Measurements from ENCODE around the gene MAPKBP1. TPM values are rescaled to one million over a fixed set of nuclear protein-coding genes. Genes with fewer than 3 reads are reported as not detected.

Gene MAPKBP1
- total RNA-seq, 4 donors from 2014 or later, result 18.2 to 54.6 (median 42.9) TPM

DNA sequence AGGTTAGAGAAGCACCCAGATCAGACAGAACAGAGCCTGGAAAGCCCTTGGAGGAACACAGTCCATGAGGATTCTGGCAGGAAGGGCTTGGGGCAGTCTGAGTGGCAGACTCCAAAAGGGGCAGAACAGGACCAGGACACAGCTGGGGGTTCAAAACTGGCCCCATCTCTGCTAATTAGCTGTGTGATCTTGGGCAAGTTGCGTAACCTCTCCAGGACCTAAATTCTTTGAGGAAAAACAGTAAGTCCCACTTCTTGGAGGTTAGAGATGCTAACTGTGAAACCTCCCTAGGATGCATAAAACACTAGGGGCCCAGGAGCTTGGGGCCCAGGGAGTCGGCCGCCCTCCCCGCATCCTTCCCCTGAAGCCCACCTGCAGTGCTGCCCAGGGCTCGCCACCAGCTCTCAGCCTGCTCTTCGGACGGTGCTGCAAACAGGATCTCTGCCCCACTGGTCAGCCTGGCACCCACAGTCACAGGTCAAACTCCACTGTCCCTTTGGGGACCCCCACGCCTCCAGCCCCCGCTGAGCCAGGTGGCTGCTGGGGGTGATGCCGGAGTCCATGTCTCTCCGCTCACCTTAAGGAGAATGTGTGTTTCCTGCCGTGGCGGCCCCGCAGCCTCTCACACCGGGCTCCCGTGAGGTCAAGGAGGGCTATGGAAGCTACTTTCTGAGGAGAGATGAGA is 76.3 kb downstream of the MAPKBP1 start:
- 74% methylated on average over 16 of the region's 16 CpGs for WGBS
- Histone ChIP-seq H3K27ac (replicated peaks in 1 of 4) (no peak overlapping the region), H3K4me1 (no peaks in the 10 kb centered on the region), H3K36me3 (peaks cover 24 to 33% (median 32%) of the 10 kb centered on the region in 4 donors), H3K9me3 (no peaks in the 10 kb centered on the region), H3K4me3 (no peak overlapping the region), H3K27me3 (peaks cover 0 to 46% (median 10%) of the 10 kb centered on the region in 4 donors)
- no peak for DNase-seq (ENCODE audit: extremely low spot score)
- TF ChIP-seq POLR2A (IDR thresholded peaks at IDR 0.05; ENCODE audit: low read depth) (no peak), EP300 (IDR thresholded peaks at IDR 0.05) (no peak), POLR2AphosphoS5 (IDR thresholded peaks at IDR 0.05) (no peak)
- TF ChIP-seq, protein P1, sequence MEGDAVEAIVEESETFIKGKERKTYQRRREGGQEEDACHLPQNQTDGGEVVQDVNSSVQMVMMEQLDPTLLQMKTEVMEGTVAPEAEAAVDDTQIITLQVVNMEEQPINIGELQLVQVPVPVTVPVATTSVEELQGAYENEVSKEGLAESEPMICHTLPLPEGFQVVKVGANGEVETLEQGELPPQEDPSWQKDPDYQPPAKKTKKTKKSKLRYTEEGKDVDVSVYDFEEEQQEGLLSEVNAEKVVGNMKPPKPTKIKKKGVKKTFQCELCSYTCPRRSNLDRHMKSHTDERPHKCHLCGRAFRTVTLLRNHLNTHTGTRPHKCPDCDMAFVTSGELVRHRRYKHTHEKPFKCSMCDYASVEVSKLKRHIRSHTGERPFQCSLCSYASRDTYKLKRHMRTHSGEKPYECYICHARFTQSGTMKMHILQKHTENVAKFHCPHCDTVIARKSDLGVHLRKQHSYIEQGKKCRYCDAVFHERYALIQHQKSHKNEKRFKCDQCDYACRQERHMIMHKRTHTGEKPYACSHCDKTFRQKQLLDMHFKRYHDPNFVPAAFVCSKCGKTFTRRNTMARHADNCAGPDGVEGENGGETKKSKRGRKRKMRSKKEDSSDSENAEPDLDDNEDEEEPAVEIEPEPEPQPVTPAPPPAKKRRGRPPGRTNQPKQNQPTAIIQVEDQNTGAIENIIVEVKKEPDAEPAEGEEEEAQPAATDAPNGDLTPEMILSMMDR (IDR thresholded peaks at IDR 0.05), result no peak
- intact Hi-C loops (cut with DNase I), result no loop called here

DNA sequence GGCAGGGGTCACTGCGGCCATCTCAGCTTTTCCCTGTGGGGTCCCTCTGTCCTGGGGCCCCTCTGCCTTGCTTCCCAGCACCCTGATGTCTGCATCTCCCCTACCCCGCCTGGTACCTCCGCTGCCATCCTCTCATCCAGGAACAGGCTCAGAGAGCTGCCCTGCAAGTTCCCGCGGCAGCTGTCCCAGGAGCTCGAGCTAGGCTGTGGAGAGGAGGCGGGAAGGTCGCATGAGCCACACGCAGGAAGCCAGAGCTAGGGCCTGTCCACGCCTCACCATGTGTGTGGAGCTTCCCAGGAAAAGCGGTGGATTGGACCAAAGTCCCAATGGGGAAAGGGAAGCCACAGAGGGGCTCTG is 76.9 kb downstream of the MAPKBP1 start:
- intact Hi-C loops (cut with DNase I), result no loop called here
- Histone ChIP-seq H3K36me3 (peaks cover 20 to 28% (median 27%) of the 10 kb centered on the region in 4 donors), H3K27ac (replicated peaks in 1 of 4) (no peak overlapping the region), H3K9me3 (no peaks in the 10 kb centered on the region), H3K4me3 (no peak overlapping the region), H3K27me3 (peaks cover 0 to 49% (median 12%) of the 10 kb centered on the region in 4 donors), H3K4me1 (no peaks in the 10 kb centered on the region)
- TF ChIP-seq EP300 (IDR thresholded peaks at IDR 0.05) (no peak), POLR2AphosphoS5 (IDR thresholded peaks at IDR 0.05) (no peak), POLR2A (IDR thresholded peaks at IDR 0.05; ENCODE audit: low read depth) (no peak)
- TF ChIP-seq, protein P1 (IDR thresholded peaks at IDR 0.05), result no peak
- no peak for DNase-seq (ENCODE audit: extremely low spot score)
- WGBS, result 17% methylated on average over 1 of the region's 11 CpGs

DNA sequence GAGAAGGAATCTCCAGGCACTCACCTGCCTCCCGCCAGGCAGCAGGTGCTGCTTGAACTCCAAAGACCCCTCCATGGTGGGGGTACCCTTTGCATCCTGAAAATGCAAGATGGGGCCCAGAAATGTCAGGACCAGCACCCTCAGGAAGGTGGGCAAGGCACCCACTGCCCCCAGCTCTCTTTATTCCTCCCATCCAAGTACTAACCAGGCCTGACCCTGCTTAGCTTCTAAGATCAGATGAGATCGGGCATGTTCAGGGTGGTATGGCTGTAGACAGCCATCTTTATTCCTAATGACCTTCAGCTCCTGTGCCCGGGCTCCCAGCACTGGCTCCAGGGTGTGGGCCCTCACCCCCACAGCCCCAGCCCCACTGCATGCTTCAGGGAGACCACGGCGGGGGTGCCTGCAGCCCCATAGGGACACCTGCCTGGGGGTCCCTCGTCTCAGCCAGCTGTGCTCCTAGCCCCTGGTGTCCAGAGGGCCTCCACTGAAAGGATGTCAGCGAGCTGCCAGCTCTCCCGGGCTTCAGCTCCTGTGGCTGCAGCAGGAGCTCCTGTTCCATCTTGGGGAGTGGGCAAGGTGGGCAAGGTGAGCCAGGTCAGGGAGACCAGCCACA is 77.6 kb downstream of the MAPKBP1 start:
- Histone ChIP-seq H3K27me3 (peaks cover 0 to 56% (median 15%) of the 10 kb centered on the region in 4 donors), H3K4me3 (no peak overlapping the region), H3K27ac (replicated peaks in 1 of 4) (no peak overlapping the region), H3K4me1 (no peaks in the 10 kb centered on the region), H3K36me3 (peaks cover 13 to 20% (median 20%) of the 10 kb centered on the region in 4 donors), H3K9me3 (no peaks in the 10 kb centered on the region)
- DNase-seq (ENCODE audit: extremely low spot score), result no peak
- intact Hi-C loops (cut with DNase I), result no loop called here
- whole genome bisulfite sequencing, result 90% methylated on average over 2 of the region's 8 CpGs
- TF ChIP-seq POLR2A (IDR thresholded peaks at IDR 0.05; ENCODE audit: low read depth) (no peak), EP300 (IDR thresholded peaks at IDR 0.05) (no peak), POLR2AphosphoS5 (IDR thresholded peaks at IDR 0.05) (no peak)
- TF ChIP-seq, protein P1 (IDR thresholded peaks at IDR 0.05), result no peak

DNA sequence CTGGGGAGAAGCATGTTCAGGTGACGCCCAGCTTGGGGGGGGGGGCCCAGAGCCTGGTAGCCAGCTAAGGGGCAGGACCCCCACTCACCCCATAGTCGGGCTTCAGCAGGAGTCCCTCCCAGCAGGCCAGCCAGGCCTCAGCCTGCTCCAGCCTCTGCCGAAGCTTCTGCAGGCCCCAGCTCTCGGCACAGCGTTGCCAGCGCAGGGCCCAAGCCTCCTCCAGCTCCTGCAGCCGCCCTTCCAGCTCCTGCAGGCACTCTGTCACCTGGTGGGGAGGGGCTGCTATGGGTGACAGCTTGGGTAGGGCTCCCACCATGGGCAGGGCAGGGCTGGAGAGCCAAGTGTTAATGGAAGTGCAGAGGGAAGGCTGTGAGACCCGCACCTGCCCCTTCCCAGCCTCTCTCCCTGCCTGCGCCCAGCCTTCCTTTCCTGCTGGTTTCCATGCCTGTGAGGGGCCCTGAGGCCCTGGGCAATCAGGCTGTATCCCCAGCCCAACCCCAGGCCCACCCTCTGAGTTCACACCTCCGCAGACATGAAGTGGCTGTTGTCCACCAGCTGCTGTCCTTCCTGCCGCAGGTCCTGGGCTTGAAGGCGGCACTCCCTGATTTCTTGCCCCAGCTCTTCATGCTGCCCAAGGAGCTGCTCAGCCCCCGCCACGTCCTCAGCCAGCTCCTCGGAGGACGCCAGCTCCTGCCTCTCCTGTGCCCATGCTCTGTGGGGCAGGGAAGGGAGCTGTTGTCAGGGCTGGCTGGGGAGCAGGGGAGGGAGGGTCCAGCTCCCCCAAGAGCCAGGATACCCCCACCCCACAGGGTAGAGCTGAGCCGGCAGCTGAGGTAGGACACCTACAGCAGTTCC is 78.7 kb downstream of the MAPKBP1 start:
- Histone ChIP-seq H3K36me3 (peaks cover 2 to 9% (median 9%) of the 10 kb centered on the region in 4 donors), H3K27me3 (peaks cover 0 to 67% (median 15%) of the 10 kb centered on the region in 4 donors), H3K9me3 (no peaks in the 10 kb centered on the region), H3K4me1 (no peaks in the 10 kb centered on the region), H3K4me3 (no peak overlapping the region), H3K27ac (replicated peaks in 1 of 4) (no peak overlapping the region)
- intact Hi-C loops (cut with DNase I), result no loop called here
- 80% methylated on average over 8 of the region's 17 CpGs for WGBS
- no peak for DNase-seq (ENCODE audit: extremely low spot score)
- TF ChIP-seq POLR2A (IDR thresholded peaks at IDR 0.05; ENCODE audit: low read depth), result no peak
- TF ChIP-seq, protein P1 (IDR thresholded peaks at IDR 0.05), result no peak
- TF ChIP-seq EP300 (IDR thresholded peaks at IDR 0.05), result no peak
- no peak for TF ChIP-seq POLR2AphosphoS5 (IDR thresholded peaks at IDR 0.05)

Data from esophagus muscularis mucosa (tissue), 4 donors.